Putamen (tissue), 1 donor: ENCODE measurements around the gene METTL16.

Experiments used
- DNase-seq: peaks from one replicate; pipeline ENCODE4 v3.0.0-alpha.2; 2016; ENCODE audit warnings: low spot score

Gene METTL16

DNA sequence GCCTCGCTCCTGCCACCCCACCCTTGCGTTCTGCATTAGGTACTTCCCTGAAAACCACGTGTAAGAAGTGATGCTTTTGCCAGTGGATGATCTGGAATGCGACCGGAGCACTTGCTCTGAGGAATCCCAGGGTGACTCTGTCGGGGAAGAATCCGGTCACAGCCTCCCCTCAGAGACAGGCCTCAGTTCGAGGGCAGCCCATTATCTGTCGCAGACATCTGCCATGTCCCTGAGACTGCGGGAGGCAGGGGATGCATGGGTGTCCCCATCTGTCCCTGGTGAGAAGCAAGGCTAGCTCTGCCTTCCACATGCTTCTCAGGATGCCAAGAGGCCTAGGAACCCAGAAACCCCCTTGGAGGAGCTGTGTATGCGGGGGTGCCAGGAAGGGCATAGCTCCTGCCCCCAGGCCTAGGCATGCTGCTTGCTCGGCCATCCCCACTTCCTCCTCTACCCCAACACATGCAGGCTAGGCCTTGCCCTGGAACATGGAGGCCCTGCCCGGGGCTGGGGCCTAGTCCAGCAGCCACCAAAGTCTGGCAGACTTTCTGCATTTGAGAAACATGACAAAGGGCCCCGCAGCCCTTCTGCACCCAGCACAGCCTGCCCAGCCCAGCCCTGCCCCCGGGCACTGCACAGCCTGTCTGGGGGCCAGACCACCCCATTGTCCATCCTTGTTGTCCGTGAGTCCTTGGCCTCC is 131.3 kb downstream of the METTL16 start:
- no peak for DNase-seq

DNA sequence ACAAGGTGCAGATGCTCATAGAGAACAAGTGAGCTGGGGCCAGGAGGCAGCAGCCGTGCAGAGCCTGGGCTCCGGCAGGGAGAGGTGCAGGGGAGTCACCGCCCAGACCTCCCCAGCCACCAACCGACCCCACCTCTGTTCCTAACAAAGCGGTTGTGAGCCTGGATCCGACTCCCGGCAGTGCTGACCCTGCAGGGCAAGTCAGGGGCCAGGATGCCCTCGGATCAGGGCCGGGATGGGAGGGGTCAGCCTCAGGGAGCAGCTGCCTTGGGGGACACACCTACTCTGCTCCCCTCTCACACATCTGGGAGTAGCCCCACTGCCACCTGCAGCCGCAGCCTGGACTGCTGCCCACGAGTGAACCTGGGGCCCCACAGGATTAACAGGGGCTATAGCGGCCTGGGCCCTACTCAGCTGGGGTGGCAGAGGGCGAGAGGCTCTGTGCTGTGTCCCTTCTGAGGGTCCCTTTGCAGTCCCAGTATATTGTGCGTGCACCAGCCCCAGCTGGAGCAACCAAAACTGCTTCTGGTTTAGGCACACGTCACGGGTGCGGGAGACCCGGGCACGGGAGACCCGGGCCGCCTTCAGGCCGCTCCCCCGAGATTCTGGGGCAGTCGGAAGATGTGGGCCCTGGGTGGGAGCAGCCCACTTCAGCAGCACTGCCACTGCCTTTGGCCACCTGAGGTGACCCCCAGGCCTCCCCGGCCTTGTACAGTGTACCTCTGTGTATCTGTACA is 132.0 kb downstream of the METTL16 start:
- no peak for DNase-seq

DNA sequence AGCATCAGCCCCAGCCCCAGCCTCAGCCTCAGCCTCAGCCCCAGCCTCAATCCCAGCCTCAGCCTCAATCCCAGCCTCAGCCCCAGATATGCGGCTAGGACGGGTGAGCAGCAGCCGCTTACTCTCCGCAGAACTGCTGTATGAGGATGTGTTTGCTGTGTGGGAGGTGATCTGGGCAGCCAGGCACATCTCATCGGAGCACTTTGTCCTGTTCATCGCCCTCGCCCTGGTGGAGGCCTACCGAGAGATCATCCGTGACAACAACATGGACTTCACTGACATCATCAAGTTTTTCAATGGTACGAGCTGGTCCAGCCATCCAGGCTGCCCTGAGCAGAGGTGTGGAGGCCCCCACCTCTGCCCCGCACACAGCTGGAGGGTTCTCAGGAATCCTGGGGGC is 132.8 kb downstream of the METTL16 start:
- no peak for DNase-seq

DNA sequence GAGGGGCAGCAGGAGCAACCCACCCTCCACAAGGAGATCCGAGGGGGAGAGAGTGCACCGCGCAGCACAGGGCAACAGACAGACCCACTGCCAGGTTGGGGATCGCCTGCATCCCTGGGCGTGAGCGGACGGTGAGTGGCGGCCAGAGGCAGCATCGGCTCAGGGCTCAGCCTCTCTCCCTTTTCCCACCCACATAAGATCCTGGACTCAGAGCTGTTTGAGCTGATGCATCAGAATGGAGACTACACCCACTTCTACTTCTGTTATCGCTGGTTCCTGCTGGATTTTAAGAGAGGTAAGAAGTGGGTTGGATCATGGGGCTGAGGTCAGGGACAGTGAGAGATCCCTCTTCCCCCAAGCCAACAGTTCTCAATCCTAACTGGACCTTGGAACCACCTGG is 134.0 kb downstream of the METTL16 start:
- DNase-seq = no peak

DNA sequence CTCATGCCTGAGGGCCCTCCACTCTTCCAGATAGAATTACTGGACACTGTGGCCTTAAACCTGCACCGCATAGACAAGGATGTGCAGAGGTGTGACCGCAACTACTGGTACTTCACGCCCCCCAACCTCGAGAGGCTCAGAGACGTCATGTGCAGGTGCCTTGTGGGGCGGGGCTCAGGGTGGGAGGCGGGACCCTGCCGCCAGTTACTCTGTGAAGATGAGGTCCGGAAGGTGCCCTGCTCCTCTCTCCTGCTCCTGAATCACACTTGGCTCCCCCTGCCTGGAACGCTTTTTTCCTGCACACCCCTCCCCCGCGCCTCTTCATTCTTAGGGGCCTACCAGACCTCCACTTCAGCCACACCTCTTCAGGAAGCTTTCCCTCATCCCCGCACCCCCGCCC is 135.6 kb downstream of the METTL16 start:
- no peak for DNase-seq

DNA sequence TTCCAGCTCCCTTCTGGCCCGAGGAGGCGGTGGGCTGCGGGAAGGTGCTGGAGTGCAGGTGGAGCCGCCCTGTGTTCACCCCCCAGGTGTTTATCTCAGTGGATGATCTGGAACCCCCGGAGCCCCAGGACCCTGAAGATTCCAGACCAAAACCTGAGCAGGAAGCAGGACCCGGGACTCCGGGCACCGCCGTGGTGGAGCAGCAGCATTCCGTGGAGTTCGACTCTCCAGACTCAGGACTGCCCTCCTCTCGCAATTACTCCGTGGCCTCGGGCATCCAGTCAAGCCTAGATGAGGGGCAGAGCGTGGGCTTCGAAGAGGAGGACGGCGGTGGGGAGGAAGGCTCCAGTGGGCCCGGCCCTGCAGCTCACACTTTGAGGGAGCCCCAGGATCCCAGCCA is 136.3 kb downstream of the METTL16 start:
- DNase-seq = no peak

DNA sequence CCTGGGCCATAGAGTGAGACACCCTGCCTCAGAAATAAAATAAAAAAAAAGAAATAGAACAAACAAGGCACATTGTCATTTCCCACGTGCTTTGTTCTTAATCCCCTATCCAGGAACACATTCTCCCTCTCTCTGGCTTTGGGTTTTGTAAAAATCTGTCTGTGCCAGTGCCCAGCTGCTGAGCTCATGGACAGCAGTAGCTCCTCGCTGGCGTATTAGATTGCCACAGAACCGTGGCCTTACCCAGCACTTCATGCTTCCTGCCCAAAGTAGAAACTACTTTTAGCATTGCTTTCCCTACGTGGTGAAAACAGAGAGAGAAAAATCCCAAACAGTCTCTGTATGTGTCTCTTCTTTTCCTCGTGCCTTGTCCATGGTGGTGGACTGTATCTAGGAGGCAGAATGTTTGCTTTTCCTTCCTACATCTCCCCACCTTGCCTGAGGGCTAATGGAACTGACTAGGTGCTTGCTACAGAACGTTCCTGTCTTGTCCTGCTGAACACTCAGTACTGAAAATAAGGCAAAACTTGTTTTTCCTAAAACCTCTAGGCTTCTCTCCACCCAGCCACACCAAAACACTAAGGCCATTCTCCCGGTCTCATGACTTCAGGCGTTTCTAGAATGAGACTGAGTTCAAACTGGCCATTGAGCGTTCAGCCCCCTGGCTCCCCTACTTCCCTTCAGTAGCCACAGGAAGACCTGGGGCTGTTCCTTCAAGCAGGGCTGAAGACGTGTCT is 137.0 kb downstream of the METTL16 start:
- DNase-seq = no peak

DNA sequence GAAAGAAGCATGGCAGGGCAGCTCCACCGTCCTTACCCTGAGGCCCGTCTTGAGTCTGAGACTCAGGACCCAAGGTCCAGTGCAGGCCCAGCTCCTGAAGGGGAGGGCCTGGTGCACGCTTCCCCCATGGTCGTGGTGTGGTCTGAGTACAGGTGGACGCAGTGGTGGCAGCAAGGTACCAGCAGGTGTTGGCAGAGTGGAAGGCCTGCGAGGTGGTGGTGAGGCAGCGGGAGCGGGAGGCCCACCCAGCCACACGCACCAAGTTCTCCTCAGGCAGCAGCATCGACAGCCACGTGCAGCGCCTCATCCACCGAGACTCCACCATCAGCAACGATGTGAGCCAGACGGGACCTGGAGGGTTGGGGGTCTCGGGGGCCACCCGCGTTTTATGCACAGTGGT is 138.5 kb downstream of the METTL16 start:
- DNase-seq = no peak

DNA sequence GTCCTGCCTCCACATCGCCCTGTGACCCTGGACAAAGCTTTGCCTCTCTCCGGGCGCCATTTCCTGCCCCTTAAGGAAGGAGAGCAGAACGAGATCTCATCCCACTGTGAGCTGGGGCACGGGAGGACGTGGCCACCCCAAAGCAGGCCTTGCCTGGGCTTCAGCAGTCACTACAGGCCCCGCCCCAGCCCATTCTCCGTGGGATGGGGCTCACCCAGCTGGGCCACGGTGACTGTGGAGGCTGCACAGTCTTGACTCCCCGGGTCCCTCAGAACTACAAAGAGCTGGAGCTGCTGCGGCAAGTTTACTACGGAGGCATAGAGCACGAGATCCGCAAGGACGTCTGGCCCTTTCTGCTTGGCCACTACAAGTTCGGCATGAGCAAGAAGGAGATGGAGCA is 139.0 kb downstream of the METTL16 start:
- DNase-seq = no peak

DNA sequence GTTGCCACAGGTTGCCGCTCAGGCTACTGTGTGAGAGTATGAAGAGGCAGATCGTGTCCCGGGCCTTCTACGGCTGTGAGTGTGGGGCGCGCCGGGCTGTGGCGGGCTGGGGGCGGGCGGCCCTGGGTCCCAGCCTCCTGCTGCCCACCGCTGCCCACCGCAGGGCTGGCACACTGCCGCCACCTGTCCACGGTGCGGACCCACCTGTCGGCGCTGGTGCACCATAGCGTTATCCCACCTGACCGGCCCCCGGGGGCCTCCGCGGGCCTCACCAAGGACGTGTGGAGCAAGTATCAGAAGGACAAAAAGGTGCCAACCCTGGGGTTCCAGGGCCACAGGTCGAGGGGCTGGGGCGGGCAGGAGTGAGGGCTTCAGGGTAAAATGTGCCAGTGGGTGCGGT is 139.5 kb downstream of the METTL16 start:
- DNase-seq = no peak

DNA sequence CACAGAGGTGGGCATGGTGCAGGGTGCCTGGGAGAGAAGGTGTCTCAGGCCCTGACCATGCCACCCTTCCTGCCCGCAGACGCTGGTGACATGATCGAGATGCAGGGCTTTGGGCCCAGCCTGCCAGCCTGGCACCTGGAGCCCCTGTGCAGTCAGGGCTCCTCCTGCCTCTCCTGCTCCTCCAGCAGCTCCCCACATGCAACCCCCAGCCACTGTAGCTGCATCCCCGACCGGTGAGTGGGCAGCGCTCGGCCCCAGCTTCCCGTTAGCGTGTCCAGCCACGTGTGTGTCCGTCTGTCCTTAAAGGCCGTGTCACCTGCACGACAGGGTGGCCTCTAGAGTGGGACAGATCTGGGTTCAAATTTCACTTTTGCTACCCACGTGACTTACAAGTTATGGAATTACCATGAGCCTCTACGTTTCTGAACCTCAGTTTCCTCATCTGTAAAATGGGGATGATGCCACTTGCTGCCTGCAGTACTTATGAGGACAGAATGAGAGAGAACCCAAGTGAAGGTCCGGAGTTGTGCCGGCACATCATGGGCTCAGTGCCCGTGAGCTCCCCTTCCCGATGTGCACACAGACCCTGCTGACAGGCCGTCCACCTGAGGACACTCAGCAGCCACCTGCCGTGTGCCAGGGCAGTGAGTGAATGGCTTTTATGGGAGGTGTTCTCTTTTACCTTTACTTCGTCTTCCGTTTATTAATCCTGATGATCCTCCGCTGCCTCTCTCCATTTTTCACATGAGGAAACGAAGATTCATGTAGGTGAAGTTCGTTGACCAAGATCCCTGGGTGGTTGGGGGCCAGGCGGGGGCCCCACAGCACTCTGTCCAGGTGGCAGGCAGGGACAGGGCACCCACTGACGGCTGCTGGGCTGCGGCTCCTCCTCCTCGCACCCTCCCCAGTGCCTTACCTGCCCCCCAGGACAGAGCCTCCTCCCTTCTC is 140.2 kb downstream of the METTL16 start:
- DNase-seq = no peak

DNA sequence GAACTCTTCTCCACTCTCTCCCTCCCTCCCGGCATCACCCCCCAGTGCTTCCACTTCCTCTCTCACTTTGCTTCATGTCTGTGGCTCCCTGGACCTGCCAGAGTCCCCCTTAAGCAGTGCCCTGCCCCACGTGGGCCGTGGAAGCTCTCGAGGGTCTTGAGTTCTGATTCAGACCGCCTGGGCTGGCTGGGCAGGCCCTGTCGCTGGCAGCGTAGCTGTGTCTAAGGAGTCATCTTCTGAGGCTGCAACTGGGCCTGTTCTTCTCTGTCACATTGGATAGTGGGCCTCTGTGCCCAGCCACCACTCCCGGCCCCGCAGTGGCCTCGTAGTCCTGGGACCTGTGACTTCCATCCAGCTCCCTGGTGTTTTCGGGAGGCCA is 141.5 kb downstream of the METTL16 start:
- no peak for DNase-seq

DNA sequence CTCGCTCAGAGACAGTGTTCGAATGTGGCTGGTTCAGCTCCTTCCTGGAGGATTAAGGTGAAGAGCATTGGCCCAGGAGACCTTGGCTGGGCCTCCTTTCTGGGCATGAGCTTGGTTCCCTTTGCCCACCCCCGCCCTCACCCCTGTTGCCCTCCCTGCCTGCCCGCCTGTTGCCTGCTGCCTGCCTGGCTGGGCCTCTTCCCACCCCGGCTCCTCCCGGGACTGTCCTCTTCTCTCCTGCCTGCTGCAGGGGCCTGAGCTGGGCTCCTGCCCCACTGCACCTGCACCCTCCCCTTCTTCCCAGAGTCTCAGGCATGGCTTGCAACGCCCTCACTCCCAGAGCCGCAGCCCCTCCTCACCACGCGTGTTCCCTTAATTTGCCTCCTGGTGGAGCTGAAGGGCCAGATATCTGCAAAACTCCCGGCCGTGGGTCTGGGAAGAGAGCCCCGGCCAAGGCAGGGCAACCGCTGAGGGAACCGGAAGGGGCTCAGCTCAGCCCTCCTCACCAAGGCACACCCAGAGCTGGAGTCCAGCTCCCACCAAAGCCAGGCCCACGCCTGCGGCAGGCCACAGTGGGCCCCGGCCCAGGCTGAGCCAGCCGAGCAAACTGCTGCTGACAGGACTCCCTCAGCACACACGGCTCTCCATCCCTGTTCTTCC is 142.0 kb downstream of the METTL16 start:
- no peak for DNase-seq

DNA sequence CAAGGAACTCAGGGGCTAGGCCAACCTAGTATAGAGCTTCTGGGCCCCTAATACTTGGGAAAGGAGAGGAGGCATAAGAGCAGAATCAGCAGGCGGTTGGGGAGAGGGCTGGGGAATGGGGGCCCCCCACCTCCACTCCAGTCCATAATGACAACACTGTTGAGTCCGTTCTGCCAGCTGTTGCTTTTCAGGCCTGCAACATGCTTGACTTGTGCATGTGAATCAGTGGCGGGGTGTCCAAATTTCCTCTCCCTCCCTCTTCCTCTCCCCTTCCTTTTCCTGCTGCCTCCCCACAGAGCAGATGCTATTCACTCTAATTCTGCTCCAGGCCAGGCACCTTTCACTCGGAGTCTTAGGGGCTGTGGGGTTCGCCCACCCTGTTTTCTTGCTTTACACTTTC is 142.6 kb downstream of the METTL16 start:
- DNase-seq = no peak

DNA sequence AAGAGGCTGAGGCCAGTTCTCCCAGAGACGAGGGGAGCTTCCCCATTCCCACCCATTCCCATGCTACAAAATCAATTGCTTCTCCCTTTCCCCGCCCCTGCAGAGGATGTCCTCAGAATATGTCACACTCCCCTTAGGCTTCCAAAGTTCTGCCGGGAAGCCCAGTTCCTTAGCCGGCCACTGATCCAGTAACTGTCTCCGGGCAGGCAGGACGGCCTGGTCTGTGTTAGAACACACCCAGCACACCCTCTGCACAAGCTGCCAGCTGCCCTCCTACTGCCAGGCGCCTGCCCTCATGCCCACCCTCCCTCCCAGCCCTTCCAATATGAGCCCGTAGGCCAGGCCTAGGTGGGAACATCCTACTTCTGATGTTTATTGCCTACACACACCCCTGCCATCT is 143.3 kb downstream of the METTL16 start:
- no peak for DNase-seq

DNA sequence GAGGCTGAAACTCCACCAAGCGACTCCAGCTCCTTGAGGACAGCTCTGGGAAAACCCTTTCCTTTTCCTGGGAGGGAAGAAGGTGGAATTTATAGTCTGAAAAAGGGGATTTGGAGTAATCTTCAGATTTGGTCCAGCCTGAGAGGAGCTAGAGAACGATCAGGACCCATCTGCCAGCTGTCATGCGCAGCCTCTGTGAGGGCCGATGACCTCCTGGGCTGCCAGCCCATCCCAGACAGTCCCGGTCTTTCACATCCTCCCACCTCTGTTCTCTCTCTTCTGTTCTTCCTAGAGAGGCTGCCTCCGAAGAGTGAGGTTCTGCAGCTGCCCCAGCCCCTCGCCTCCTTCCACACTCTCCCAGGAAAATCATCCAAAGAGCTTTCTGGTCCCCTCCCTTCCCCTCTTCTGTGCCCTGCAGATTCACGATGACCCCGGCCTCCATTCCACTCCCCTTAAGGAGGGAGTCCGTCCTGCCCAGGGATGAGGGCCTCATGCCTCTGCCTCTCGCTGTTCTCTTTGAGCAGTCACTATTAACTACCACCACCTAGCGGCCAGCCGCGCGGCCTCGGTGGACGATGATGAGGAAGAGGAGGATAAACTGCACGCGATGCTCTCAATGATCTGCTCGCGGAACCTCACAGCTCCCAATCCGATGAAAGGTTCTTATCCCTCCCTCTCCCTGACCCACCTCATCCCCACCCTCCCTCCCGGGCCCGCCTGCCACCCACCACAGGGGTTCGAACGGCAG is 144.8 kb downstream of the METTL16 start:
- DNase-seq = no peak
